ENCODE data around the gene EVA1B. TPM values are rescaled to one million over a fixed set of nuclear protein-coding genes. Genes with fewer than 3 reads are reported as not detected.

Gene EVA1B
- polyA plus RNA-seq, 1 donor, result 37.6 TPM

DNA sequence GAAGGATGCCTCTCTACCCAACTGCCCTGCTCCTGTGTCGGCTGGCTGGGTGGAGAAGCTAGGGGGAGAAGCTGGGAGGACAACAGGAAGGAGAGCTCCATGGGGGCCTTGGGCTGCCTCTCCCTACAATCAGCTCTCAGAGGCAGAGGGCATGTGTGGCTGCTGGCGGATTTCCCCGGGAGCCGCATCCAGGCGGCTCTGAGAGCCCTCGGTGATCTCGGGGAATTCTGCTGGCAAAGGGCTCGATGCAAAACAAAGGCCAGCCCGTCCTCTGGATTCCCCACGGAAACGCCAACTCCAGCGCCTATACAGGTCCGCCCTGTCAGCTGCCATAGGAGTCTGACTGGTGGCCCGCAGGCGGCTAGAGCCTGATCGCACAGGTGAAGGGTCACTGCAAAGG lies 26.4 kb upstream of the EVA1B start:
- no peak for DNase-seq

DNA sequence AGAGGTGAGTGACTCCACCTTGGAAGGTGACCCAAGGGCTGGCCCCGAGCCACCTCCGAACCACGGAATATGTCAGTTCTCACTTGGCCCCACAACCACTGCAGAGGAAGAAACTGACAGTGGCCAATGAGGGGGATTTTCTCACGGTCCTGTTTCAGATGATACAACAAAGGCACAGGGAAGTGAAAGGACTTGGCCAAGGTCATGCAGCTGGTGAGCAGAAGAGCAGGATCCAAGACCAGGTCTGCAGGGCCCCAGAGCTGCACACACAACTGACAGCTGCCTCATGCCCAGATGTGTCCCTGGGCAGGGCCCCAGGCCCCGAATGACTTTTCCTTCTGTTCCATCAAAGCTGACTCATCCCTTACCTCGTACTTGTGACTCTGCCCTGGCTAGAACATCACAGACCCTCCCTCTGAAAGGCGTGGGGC lies 25.8 kb upstream of the EVA1B start:
- no peak for DNase-seq

DNA sequence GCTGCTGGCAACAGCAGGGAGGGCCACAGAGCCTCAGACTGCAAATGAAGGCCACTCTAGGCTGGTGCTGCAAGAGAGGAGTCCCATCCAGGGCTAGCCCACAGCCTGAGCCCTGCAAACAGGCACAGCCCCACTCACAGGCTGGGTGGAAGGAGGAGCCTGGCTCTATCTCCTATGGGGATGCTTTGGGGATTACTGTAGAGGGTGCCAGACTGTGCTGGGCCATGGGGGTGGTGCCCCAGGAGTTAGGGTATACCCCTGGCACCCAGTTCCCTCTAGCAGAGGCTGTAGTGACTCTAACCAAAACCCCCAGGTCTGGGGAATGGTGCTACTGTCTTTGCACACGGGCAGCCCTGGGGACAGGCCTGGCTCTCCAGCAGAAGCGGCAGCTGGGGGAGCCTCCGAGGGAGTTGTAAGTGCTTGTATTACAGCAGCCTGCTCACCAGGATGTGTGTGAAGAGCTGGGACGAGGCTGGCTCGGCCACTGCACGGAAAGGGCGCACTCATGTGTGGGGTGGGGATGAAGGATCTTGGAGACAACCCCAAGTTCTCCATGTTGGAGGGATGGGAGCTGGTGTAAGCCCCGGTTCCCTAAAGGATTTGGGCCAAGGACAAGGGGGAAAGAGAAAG lies 23.4 kb upstream of the EVA1B start:
- DNase-seq, result no peak

DNA sequence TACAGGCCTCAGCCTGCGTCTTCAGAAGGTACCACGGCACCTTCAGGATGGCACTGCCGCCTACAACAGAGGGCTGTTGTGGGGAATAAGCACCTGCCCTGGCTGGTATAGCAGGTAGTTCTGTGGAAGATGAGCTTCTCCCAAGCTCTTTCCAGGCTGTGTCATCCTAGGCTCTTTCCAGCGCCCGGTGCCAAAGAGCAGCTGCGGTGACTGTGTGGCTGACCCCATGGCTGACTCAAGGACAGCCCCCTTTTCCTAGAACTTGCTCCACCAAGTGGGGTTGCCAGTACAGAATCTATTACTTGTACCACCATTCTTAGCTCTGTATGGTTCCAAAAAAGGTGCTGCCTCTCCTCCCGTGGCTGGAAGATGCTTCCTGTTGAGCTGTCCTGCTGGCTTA lies 21.9 kb upstream of the EVA1B start:
- DNase-seq, result no peak

DNA sequence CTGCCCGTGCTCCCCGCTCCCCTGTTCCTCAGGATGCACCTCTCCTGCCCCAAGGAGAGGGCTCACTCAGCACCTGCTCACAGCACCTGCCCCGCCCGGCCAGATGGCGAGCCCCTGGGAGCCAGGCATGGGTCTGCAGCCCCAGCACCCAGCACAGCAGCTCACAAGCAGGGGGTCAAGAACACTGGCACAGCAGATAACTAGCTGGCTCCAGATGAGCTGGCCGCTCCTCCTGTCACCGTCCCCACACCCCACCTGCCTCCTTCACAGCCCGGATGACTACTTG lies 20.9 kb upstream of the EVA1B start:
- DNase-seq, result no peak

DNA sequence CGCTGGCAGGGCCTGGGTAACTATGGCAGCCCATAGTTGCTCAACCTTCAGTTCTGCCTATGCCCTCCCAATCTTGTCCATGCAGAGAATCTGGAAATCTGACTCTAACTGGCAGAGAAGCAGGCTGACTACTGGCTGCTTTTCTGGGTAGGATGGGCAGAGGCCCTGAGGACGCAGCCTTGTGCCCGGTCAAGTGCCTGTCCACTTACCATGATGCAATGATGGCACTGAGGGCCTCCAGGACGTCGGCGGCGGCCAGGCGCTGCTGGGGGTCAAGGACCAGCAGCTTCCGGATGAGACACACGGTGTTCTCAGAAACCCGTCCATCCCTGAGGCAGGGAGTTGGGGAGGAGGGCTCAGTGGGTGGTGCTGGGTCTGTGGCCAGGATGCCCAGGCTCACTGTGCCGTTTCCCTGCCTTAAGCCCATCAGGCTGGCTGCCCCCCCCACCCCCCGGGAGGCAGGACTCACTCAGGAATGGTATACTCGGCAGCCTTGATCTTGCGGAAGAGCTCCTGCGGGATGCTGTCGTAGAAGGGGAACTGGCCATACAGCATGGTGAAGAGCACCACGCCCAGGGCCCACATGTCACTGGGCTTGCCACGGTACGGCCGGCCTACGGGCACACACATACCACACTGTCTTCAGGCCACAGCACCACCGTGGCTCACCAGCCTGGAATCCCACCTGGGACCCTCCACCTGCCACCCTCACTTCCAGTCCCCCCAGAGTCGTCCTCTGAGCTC lies 20.4 kb upstream of the EVA1B start:
- no peak for DNase-seq

DNA sequence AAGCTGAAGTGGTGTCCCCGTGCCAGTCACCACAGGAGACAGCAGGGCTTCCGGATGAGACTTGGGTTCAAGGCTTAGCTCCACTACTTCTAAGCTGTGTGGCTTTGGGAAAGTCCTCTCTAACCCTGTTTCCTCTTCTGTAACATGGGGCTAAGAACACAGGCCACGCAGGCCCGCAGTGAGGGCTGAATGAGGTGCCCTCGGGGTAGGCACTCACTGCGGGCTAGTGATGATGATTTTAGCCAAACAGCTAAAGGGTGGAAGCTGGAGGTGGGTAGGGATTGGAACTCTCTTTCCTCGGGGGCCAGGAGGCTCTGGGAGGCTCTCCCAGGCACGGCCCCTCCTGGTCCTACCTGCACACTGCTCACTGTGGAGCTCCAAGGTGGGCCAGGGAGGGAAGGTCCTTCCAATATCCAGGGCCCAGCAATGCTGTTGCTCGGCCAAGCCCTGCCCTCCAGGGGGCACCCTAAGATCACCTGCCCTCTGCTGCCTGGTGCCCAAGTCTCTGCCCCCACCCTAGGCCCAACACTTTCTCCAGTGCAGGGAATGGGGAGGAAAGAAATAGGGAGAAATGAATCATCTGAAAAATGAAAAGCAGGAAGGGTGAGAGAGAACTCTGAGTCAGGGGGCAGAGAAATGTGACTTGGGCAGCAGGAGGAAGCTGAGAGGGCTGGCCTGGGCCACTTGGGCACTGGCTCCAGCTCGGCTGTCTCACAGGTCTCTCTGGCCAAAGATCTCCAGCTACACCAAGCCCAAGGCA lies 19.2 kb upstream of the EVA1B start:
- no peak for DNase-seq

DNA sequence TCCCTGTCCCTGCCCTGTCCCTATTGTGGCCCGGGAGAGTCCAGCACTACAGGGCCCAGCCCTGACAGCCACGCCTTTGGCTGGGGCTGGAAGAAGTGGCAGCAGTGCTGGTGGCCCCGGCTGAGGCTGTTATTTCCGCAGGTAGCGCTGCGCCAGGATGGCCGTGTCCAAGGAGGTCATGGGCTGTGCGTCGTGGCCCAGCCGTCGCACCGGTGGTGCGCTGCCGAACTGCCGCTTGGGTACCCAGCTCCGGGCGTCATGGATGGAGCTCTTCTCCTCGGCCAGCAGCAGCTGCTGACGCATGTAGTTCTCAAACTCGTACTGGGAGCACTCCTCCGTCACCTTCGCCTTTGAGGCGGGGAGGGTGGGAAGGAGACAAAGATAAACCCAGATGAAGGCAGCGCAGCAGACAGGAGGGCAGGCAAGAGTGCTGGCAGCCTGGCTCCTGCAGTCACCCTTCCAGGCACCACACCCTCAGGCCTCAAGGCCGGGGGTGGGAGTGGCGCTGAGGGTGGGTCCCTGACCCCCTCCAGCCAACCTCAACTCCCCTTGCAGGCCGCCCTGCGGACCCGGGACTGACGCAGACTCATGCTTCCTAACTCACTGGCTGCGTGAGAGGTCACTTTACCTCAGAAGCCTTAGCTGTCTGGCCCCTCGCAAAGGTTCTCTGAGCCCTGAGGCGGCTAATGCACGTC lies 18.3 kb upstream of the EVA1B start:
- DNase-seq, result no peak

DNA sequence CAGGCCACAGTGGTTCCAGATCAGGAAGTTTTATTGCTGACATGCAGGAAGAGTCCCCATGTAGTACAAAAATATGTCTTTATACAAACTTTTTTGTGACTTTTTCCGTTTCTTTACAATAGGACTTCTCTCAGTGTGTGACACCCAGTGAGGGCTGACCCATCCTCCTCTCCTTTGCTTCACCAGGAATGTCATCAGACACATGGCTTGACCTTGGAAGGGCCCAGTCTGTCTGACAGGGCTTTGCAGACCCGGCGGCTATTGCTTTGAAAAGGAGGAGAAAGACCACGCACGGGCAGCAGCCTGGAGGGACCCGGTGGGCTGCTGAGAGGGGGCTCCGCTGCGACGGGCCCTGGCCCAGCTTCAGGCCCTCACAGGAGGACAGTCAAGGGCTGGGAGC lies 16.2 kb upstream of the EVA1B start:
- no peak for DNase-seq

DNA sequence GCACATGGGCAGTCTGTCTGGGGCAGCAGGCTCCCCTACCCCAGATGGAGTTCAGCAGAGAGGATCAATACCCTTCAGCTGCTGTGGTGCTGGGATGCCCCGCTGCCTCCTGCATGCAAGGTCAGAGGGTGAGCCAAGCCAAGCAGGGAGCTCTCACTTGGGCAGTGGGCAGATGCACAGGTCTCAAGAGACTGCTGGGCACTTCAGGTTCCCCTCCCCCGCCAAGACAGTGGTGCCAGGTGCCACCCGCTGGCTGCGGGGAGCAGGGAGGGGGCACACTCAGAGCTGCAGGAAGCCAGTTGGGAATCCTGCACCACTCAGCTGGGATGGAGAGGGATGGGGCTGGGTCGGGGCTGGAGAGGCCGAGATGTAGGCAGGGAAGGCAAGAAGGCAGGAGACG lies 15.8 kb upstream of the EVA1B start:
- no peak for DNase-seq

DNA sequence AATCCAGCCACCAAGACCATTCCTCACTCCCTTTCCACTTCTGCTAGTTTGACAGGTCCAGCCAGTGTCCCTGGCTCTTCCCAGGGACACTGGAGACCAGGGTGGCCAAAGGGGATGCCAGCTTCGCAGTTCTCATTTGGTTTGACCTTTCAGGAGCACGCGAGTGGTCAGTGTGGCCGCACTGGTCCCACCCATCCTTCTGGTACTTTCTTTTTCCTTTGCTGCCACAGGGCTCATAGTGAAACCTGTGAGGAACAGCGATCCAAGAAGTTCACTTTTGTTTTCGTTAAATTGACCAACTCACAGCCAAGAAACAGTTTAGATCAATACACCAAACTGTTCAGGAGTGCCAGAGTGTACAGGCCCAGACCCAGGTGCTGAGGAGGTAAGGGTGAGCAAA lies 14.4 kb upstream of the EVA1B start:
- DNase-seq, result no peak

DNA sequence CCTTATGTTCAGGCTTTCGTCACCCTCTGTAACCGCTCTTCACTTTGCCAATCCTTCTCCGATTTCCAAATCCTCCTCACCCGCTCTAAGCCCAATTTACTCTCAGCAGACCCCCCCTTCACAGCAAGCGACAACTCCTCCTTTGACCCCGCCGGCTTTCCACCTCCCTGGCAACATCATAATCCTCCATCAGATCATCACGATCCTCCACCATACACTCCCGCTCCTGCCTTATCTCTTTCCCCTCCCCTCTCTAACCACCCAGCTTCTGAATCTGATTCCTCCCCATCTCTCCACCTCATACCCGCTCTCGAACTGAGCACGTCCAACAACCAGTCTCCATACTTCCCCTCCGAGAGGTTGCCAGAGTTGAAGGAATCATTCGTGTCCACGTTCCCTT lies 7.5 kb upstream of the EVA1B start:
- no peak for DNase-seq

DNA sequence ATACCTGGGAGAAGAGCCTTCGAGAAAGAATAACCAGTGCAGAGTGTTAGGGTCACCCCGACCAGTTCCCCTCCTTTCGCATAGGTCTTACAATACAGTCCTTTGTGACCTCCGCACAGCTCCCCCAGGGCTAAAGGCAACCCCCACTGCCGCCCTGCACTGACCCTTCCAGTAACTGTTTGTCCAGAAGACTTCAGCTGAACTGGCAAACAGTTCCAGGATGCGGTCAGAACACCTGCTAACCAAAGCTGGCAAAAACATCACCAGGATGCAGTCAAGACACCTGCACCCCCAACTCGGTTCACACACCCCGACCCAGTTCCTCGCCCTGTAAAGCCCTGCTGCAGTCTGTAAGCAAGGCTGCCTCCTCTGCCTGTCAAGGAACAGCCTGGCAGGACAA lies 6.4 kb upstream of the EVA1B start:
- no peak for DNase-seq

DNA sequence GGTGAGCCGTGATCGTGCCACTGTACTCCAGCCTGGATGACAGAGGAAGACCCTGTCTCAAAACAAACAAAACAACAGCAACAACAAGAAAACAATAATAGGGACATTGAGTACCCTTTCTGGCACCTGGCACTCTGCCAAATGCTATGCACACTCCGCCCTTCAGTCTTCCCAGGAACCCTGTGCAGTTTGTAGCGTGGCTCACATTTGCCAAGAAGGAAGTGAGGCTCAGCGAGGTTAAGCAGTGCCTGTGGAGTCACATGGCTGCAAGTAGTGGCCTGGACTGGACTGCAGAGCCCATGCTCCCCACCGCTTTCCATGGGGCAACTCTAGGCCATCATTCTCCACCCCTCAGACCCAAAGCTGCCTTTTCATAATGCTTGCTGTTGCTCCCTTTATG lies 5.3 kb upstream of the EVA1B start:
- no peak for DNase-seq

DNA sequence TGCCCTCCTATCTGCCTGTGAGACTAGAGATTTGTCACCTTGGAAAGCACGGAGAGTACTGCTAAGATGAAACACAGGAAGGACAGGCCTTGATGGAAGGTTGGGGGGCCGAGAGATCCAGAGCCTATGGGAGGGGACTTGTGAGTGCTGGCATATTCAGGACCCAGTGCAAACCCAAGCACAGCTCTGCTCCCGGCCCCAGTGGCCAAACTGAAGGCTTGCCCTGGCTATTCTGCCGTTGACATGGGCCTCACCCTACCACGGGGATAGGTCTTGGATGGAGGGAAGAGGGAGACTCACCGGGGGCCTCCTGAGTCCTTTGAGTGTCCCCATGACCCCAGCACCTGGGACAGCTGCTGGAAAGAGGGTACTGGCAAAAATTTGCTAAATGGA lies 4.6 kb upstream of the EVA1B start:
- DNase-seq, result no peak

DNA sequence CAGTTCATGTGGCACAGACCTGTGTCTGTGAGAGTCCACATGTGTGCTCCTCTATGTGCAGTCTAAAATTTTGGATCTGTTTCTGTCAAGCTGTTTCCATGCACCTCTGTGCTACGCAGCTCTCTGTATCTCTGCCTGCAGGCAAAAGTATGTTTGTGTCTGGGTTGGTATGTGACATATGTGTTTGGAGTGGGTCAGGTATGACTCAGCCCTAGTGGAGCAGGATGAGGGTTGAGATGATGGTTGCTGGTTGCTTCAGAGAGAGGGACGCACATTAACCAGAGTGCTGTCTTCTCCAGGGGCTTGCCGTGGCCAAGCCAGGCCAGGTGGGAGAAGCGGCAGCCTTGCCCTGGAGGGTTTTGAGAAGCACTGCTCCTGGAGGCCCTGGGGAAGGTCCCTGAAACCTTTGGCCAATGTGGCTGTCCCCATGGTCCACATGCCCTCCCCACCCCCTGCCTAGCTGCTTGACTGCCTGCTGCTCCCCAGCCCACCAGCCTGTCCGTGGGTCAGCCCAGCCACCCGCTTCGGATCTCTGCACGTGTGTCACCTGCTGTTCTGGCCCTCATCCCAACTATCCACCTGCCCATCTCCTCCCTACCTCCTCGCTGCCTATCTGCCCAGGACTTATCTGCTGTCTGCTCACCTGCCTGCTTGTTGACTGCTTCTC lies 4.1 kb upstream of the EVA1B start:
- DNase-seq, result no peak

DNA sequence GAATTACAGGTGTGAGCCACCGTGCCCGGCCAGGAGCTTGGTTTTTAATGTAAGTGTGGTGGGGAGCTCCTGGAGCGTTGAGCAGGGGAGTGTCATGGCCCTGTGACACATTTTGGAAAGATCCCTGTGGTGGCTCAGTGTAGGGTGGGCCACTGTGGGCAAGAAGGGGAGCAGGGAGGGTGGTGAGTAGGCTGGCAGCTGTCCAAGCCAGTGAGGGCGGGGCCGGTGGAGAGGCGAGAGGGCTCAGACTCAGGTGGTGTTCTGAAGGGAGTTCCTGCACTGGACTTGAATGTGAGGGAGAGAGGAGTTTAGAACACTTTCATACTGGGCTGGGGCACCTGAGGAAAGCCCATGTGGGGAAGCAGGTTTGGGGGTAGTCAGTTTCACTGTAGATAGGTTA lies 3.1 kb upstream of the EVA1B start:
- no peak for DNase-seq

DNA sequence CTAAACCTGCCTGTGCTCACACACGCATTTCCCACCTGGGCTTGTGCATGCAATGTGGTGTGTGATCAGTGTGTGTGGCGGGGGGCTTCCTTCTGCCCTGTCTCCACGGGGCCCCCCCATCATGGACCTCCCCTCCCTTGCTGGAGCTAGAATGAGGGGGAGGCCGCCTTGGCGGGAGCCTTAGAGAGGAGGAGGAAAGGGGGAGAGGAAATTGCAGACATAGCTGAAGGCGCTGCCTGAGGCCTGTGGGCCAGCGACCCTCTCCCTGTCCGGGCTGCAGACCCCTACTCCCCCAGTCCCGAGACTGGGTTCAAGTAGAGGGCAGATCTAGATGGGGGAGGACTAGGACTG lies 883 bp upstream of the EVA1B start:
- DNase-seq, result no peak

DNA sequence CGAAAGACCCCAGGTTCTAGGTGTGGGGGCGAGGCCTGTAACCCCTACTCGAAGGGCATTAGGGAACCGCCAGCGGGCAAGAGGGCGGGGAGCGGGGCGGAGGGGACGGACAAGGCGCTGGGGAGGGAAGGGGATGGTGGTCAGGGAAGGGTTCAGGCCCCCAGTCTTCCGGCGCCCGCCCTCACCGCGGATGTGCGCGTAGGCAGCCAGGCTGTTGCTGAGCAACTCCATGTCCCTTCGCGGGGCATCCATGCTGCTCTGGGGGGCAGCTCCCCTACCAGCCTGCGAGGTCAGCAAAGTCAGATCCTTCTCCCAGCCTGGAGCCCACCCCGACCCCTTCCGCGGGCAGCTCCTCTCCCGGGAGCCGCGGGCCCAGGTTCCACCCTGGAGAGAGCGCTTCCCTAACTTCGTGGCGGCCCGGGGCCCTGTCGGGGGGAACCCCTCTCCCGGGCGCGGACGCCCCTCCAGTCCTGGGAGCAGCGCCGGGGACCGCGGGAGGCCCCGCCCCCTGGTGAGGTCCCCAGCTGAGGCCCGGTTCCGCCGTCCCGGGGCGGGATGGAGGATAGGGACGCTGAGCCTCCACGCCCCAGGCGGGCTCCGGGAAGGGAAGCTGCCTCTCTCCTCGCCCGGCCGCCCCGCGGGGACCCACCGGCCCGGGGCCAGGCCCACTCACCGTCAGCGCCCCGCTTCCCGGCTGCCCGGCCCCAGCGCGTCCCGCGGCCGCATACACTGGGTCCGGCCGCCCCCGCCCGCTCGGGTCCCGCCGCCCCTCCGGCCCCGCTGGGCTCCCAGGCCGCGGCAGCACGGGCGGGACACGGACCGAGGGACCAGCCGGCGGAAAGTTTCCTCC lies 434 bp downstream of the EVA1B start:
- DNase-seq, result no peak

DNA sequence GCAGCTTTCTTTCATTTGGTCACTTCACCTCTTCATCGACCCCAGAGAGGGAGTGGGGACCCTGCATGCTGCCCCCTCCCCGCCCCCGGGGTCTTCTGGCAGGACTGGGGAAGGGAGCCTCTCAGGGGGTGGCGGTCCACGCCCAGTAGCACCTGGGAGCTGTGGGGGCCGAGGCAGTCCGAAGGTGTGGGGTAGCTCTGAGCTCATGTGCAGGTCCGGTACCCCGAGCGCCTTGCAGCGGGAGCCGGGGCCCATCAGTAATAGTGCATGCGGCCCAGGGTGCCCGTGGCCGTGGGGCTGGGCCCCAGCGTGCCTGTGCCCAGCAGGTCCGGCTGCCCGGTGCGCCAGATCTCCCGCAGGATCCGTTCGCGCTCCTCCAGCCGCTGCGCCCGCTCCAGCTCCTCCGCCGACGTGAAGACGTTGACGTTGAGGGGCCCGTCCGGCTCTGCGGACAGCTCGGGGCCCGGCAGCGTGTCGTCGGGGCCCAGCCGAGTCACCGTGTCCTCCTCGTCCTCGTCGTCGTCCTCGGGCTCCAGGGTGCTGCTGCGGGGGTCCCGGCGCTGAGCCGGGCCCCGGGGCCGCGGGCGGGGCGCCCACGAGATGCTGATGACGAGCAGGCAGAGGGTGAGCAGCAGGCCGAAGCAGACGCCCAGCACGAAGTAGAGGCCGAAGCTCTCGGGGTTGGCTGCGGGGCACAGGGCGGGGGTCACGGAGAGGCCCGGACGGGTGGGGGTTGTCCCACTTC lies 1.2 kb downstream of the EVA1B start:
- no peak for DNase-seq
